CD14-positive monocyte (primary cell): ENCODE results near the gene GPRIN1. TPM values are rescaled to one million over a fixed set of nuclear protein-coding genes. Genes with fewer than 3 reads are reported as not detected.

Experiments used
- DNase-seq, 3 donors: peaks; one replicate each; pipeline ENCODE4 v3.0.0-alpha.2; 2011 to 2022
- H2AFZ ChIP-seq: 2 replicates; pipeline ENCODE4 v1.6.0; 2012; ENCODE audit warnings: mild to moderate bottlenecking, low read depth, low read length, inconsistent platforms; ENCODE audit not compliant: insufficient read depth, poor library complexity, severe bottlenecking
- H3K27ac ChIP-seq, 2 donors: 1 replicate in 1 of 2; 2 replicates in 1 of 2; pipeline ENCODE4 v1.5.1; 2012 to 2013; ENCODE audit warnings: low read length in 2 of 2, control low read depth in 1 of 2, inconsistent platforms in 1 of 2, low read depth in 1 of 2, mild to moderate bottlenecking in 1 of 2
- H3K27me3 ChIP-seq, 2 donors: one replicate each; pipeline versions ENCODE4 v1.6.0 to v1.6.1; 2011 to 2013; ENCODE audit warnings: low read length in 2 of 2; ENCODE audit not compliant: control insufficient read depth in 2 of 2, insufficient read depth in 2 of 2
- H3K36me3 ChIP-seq, 2 donors: replicated peaks in 1 of 2; 1 replicate in 1 of 2; 2 replicates in 1 of 2; pipeline versions ENCODE4 v1.5.1 to v1.6.1; 2012 to 2013; ENCODE audit warnings: low read length in 2 of 2, control low read depth in 1 of 2, inconsistent platforms in 1 of 2, mild to moderate bottlenecking in 1 of 2; ENCODE audit not compliant: insufficient read depth in 2 of 2, control insufficient read depth in 1 of 2
- H3K4me1 ChIP-seq, 2 donors: 1 replicate in 1 of 2; 2 replicates in 1 of 2; pipeline versions ENCODE4 v1.5.1 to v1.6.1; 2012 to 2013; ENCODE audit warnings: low read length in 2 of 2, control low read depth in 1 of 2, inconsistent platforms in 1 of 2, mild to moderate bottlenecking in 1 of 2, moderate library complexity in 1 of 2; ENCODE audit not compliant: insufficient read depth in 2 of 2, control insufficient read depth in 1 of 2
- H3K4me2 ChIP-seq: replicated peaks from 2 replicates; pipeline ENCODE3; 2012; ENCODE audit warnings: low read length, moderate library complexity, mild to moderate bottlenecking; ENCODE audit not compliant: poor library complexity, severe bottlenecking; ENCODE audit errors: extremely low read depth
- H3K4me3 ChIP-seq, 3 experiments: fragments of 200-600 bp in 1 of 3; sonication (generic) in 1 of 3; replicated peaks in 1 of 3; 1 replicate in 2 of 3; 2 replicates in 1 of 3; pipeline ENCODE4 v1.5.1; 2011 to 2013; ENCODE audit warnings: low read length in 3 of 3, mild to moderate bottlenecking in 3 of 3, control low read depth in 2 of 3, low read depth in 2 of 3, inconsistent platforms in 1 of 3, moderate library complexity in 1 of 3
- H3K79me2 ChIP-seq: 2 replicates; pipeline ENCODE4 v1.6.0; 2012; ENCODE audit warnings: mild to moderate bottlenecking, control low read depth, inconsistent platforms, low read length, moderate library complexity; ENCODE audit not compliant: insufficient read depth
- H3K9ac ChIP-seq: 2 replicates; pipeline ENCODE4 v1.6.0; 2017; ENCODE audit warnings: low read length, mild to moderate bottlenecking; ENCODE audit not compliant: insufficient read depth, poor library complexity, severe bottlenecking
- H3K9me3 ChIP-seq, 2 donors: replicated peaks in 1 of 2; 1 replicate in 1 of 2; 2 replicates in 1 of 2; pipeline versions ENCODE4 v1.5.1 to v1.6.1; 2012 to 2013; ENCODE audit warnings: low read length in 2 of 2, control low read depth in 1 of 2; ENCODE audit not compliant: control insufficient read depth in 1 of 2, insufficient read depth in 1 of 2
- H4K20me1 ChIP-seq: 2 replicates; pipeline ENCODE4 v1.6.0; 2012; ENCODE audit warnings: mild to moderate bottlenecking, low read length, control low read depth, moderate library complexity; ENCODE audit not compliant: insufficient read depth
- H3K27ac Mint-ChIP-seq, 7 donors: one replicate each; pipeline ENCODE4 v1.8.0; 2020; ENCODE audit warnings: mild to moderate bottlenecking in 7 of 7, mixed read lengths in 7 of 7, moderate library complexity in 6 of 7, inconsistent platforms in 2 of 7
- H3K27me3 Mint-ChIP-seq, 3 donors: one replicate each; pipeline ENCODE4 v1.8.0; 2021 to 2022; ENCODE audit warnings: low read depth in 3 of 3, mild to moderate bottlenecking in 3 of 3, mixed read lengths in 3 of 3, moderate library complexity in 3 of 3, inconsistent platforms in 1 of 3
- H3K36me3 Mint-ChIP-seq, 2 donors: one replicate each; pipeline ENCODE4 v1.8.0; 2020; ENCODE audit warnings: mixed read lengths in 2 of 2, inconsistent platforms in 1 of 2, mild to moderate bottlenecking in 1 of 2
- H3K4me1 Mint-ChIP-seq: one replicate; pipeline ENCODE4 v1.8.0; 2020; ENCODE audit warnings: mild to moderate bottlenecking, mixed read lengths
- H3K4me3 Mint-ChIP-seq, 2 donors: one replicate each; pipeline ENCODE4 v1.8.0; 2020; ENCODE audit warnings: mild to moderate bottlenecking in 2 of 2, mixed read lengths in 2 of 2, moderate library complexity in 1 of 2
- H3K9me3 Mint-ChIP-seq, 7 donors: one replicate each; pipeline ENCODE4 v1.8.0; 2020 to 2022; ENCODE audit warnings: mixed read lengths in 7 of 7, mild to moderate bottlenecking in 6 of 7, moderate library complexity in 6 of 7, inconsistent platforms in 2 of 7
- CTCF ChIP-seq: fragments of 200-600 bp; IDR thresholded peaks from one replicate; pipeline ENCODE4 v1.8.0; 2022; ENCODE audit warnings: antibody characterized with exemption, mild to moderate bottlenecking
- WGBS: methylation state at CpG from one replicate; pipeline ENCODE4 v1.1.5; 2013; ENCODE audit warnings: missing lambda C conversion rate; ENCODE audit not compliant: insufficient coverage; 5-methylcytosine and 5-hydroxymethylcytosine counted together
- intact Hi-C, 2 donors: fragments of 100-400 bp; cut with micrococcal nuclease; formaldehyde crosslinking; loops; one replicate each; pipeline versions ENCODE4 v1.15.0 to v1.15.1; 2023
- polyA plus RNA-seq, 3 donors: library from polyadenylated mRNA; depleted of rRNA in 1 of 3; unstranded in 2 of 3; stranded (reverse) in 1 of 3; fragments of 300-500 nt in 2 of 3; fragments of >200 nt in 1 of 3; fragmentation: Illumina TruSeq in 2 of 3; gene quantifications; 1 replicate in 2 of 3; 2 replicates in 1 of 3; pipeline ENCODE4 v1.2.3, GENCODE V29; 2012 to 2021

Gene GPRIN1
- polyA plus RNA-seq, 3 donors: 0.05 to 0.30 (median 0.13) TPM

- no peak for DNase-seq
- H3K4me1 Mint-ChIP-seq: peaks cover 20% of the 10 kb centered on the region
- H3K36me3 ChIP-seq: no peaks in the 10 kb centered on the region
- no peaks in the 10 kb centered on the region for H3K79me2 ChIP-seq
- no peak overlapping the region for H3K27ac ChIP-seq
- H3K4me3 ChIP-seq: peak overlapping the region in 1 of 3 experiments; percentile 24
- H3K4me2 ChIP-seq: peak overlapping the region; percentile 33
- 6% methylated on average over 11 of the region's 19 CpGs for WGBS
- peaks cover 61 to 78% (median 64%) of the 10 kb centered on the region in 3 donors for H3K27me3 Mint-ChIP-seq
- no peak overlapping the region for H3K9ac ChIP-seq
- H2AFZ ChIP-seq: no peak overlapping the region
- no peak for TF ChIP-seq CTCF
- H3K4me1 ChIP-seq: peaks cover 19 to 24% of the 10 kb centered on the region in 2 donors
- peak overlapping the region; percentile 31 to 81 for H3K4me3 Mint-ChIP-seq
- intact Hi-C loops: no loop called here
- no peaks in the 10 kb centered on the region for H4K20me1 ChIP-seq
- H3K9me3 ChIP-seq: peaks cover 14 to 28% of the 10 kb centered on the region in 2 donors
- peaks cover 22 to 57% of the 10 kb centered on the region in 2 donors for H3K27me3 ChIP-seq
- peaks cover 0 to 29% (median 19%) of the 10 kb centered on the region in 7 donors for H3K9me3 Mint-ChIP-seq
- H3K36me3 Mint-ChIP-seq: peaks cover 6% of the 10 kb centered on the region in 2 donors
- no peak overlapping the region for H3K27ac Mint-ChIP-seq
Observed at GRCh38 chr5:176618783-176619182, 8.8 kb upstream of the GPRIN1 start.

DNA sequence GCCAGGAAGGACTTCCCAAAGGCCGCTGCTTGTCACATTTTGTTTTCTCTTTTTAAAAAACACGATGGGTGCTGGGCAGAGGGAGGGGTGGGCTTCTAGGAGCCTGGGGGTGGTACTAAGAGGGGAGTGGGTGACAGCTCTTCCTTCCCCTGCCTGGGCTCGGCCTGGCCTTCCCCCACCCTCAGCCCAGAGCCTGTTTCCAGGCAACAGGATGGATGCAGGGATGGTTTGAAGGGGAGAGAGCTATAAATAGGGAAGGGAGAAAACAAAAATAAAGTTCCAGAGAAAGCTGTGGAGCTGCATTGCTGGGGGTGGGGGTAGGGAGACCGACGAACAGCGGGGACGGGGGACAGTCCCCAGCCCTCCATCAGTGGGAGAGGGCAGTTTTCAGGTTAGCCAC is 6.6 kb upstream of the GPRIN1 start:
- Mint-ChIP-seq H3K27ac (no peak overlapping the region), H3K36me3 (peaks cover 6% of the 10 kb centered on the region in 2 donors), H3K4me1 (peaks cover 20% of the 10 kb centered on the region), H3K4me3 (no peak overlapping the region), H3K27me3 (peaks cover 63 to 83% (median 67%) of the 10 kb centered on the region in 3 donors), H3K9me3 (peaks cover 0 to 30% (median 19%) of the 10 kb centered on the region in 7 donors)
- no peak for TF ChIP-seq CTCF
- Histone ChIP-seq H3K4me1 (peaks cover 19 to 24% of the 10 kb centered on the region in 2 donors), H3K9me3 (peaks cover 14 to 28% of the 10 kb centered on the region in 2 donors), H3K27ac (no peak overlapping the region), H3K79me2 (no peaks in the 10 kb centered on the region), H3K4me3 (no peak overlapping the region), H3K4me2 (no peak overlapping the region), H2AFZ (no peak overlapping the region), H4K20me1 (no peaks in the 10 kb centered on the region), H3K27me3 (peaks cover 22 to 56% of the 10 kb centered on the region in 2 donors), H3K9ac (no peak overlapping the region), H3K36me3 (no peaks in the 10 kb centered on the region)
- 90% methylated on average over 4 of the region's 7 CpGs for WGBS
- intact Hi-C loops: no loop called here
- no peak for DNase-seq
